B cell (primary cell): ENCODE results near the gene SLC6A7. TPM values are rescaled to one million over a fixed set of nuclear protein-coding genes. Genes with fewer than 3 reads are reported as not detected.

Experiments used
- ATAC-seq: fragments of 200-7000 bp; cut with Tn5 transposase; one replicate; pipeline ENCODE4 v1.10.0; 2021; ENCODE audit warnings: low read depth, mild to moderate bottlenecking, moderate number of reproducible peaks, moderate library complexity
- CTCF ChIA-PET: fragments of 350-600 bp; sonication (Branson Sonifier 250); formaldehyde crosslinking; loops from one replicate; lab custom pipeline; 2021; ENCODE audit warnings: antibody characterized with exemption, inconsistent platforms; lab: Charles Lee
- POLR2A ChIA-PET: fragments of 350-600 bp; sonication (Branson Sonifier 250); formaldehyde crosslinking; loops from one replicate; lab custom pipeline; 2021; ENCODE audit warnings: antibody characterized with exemption; lab: Charles Lee
- DNase-seq: peaks from one replicate; pipeline ENCODE4 v3.0.0; 2013
- H2AFZ ChIP-seq: 2 replicates; pipeline ENCODE4 v1.6.1; 2012; ENCODE audit warnings: mild to moderate bottlenecking, low read depth, low read length; ENCODE audit not compliant: insufficient read depth, poor library complexity, severe bottlenecking
- H3K27ac ChIP-seq, 2 donors: 1 replicate in 1 of 2; 2 replicates in 1 of 2; pipeline ENCODE4 v1.5.1; 2012 to 2013; ENCODE audit warnings: low read length in 2 of 2, mild to moderate bottlenecking in 2 of 2, moderate library complexity in 1 of 2
- H3K27me3 ChIP-seq, 4 experiments: fragments of 200-600 bp in 1 of 4; sonication (generic) in 1 of 4; replicated peaks in 1 of 4; 1 replicate in 2 of 4; 2 replicates in 2 of 4; pipeline versions ENCODE4 v1.6.1 to v1.7.0; 2013 to 2016; ENCODE audit warnings: low read length in 3 of 4, mild to moderate bottlenecking in 2 of 4, mixed read lengths in 1 of 4, moderate library complexity in 1 of 4; ENCODE audit not compliant: insufficient read depth in 4 of 4, control insufficient read depth in 3 of 4; ENCODE audit errors: control extremely low read depth in 1 of 4
- H3K36me3 ChIP-seq, 2 experiments: replicated peaks in 1 of 2; 1 replicate in 1 of 2; 2 replicates in 1 of 2; pipeline versions ENCODE4 v1.6.1 to v1.7.1; 2013; ENCODE audit warnings: low read length in 1 of 2; ENCODE audit not compliant: insufficient read depth in 2 of 2, control insufficient read depth in 1 of 2; ENCODE audit errors: control extremely low read depth in 1 of 2, extremely low read depth in 1 of 2
- H3K4me1 ChIP-seq, 2 donors: fragments of 200-600 bp in 1 of 2; sonication (generic) in 1 of 2; 1 replicate in 1 of 2; 2 replicates in 1 of 2; pipeline versions ENCODE4 v1.5.1 to v1.6.1; 2013 to 2017; ENCODE audit warnings: low read length in 2 of 2; ENCODE audit not compliant: control insufficient read depth in 2 of 2, insufficient read depth in 2 of 2
- H3K4me2 ChIP-seq: replicated peaks from 2 replicates; pipeline ENCODE3; 2012; ENCODE audit warnings: mild to moderate bottlenecking, low read depth, low read length; ENCODE audit not compliant: poor library complexity, severe bottlenecking
- H3K4me3 ChIP-seq, 5 experiments: fragments of 200-600 bp in 1 of 5; sonication (generic) in 1 of 5; 1 replicate in 3 of 5; 2 replicates in 2 of 5; pipeline versions ENCODE4 v1.5.1 to v1.7.0; 2011 to 2016; ENCODE audit warnings: low read length in 4 of 5, mild to moderate bottlenecking in 4 of 5, low read depth in 2 of 5, control low read depth in 1 of 5, moderate library complexity in 1 of 5; ENCODE audit not compliant: insufficient read depth in 1 of 5; ENCODE audit errors: control extremely low read depth in 1 of 5, extremely low read depth in 1 of 5
- H3K79me2 ChIP-seq: fragments of 200-600 bp; sonication (generic); one replicate; pipeline ENCODE4 v1.6.0; 2016; ENCODE audit warnings: low read length; ENCODE audit not compliant: control insufficient read depth, insufficient read depth
- H3K9ac ChIP-seq: fragments of 200-600 bp; sonication (generic); 2 replicates; pipeline ENCODE4 v1.6.1; 2017; ENCODE audit warnings: mild to moderate bottlenecking, low read length, moderate library complexity
- H3K9me3 ChIP-seq, 3 donors: one replicate each; pipeline versions ENCODE4 v1.6.1 to v1.7.1; 2013; ENCODE audit warnings: low read length in 2 of 3; ENCODE audit not compliant: control insufficient read depth in 2 of 3, insufficient read depth in 1 of 3; ENCODE audit errors: control extremely low read depth in 1 of 3
- H4K20me1 ChIP-seq: 2 replicates; pipeline ENCODE4 v1.6.0; 2012; ENCODE audit warnings: mild to moderate bottlenecking, low read length; ENCODE audit not compliant: insufficient read depth, control insufficient read depth, poor library complexity, severe bottlenecking
- H3K27ac Mint-ChIP-seq: one replicate; pipeline ENCODE4 v1.8.0; 2021; ENCODE audit warnings: mixed read lengths
- H3K27me3 Mint-ChIP-seq: one replicate; pipeline ENCODE4 v1.8.0; 2021; ENCODE audit warnings: mixed read lengths
- H3K4me1 Mint-ChIP-seq: one replicate; pipeline ENCODE4 v1.8.0; 2021; ENCODE audit warnings: mixed read lengths
- H3K4me3 Mint-ChIP-seq: one replicate; pipeline ENCODE4 v1.8.0; 2021; ENCODE audit warnings: mixed read lengths
- H3K9me3 Mint-ChIP-seq: one replicate; pipeline ENCODE4 v1.8.0; 2022; ENCODE audit warnings: mixed read lengths; ENCODE audit not compliant: insufficient read depth
- CTCF ChIP-seq: fragments of 200-600 bp; IDR thresholded peaks from one replicate; pipeline ENCODE4 v1.8.0; 2022; ENCODE audit warnings: antibody characterized with exemption, mild to moderate bottlenecking
- EZH2 ChIP-seq: IDR thresholded peaks from 2 replicates; pipeline ENCODE4 v1.6.1; 2012; ENCODE audit warnings: borderline replicate concordance, low read depth, mild to moderate bottlenecking, moderate library complexity, low read length; ENCODE audit not compliant: insufficient read depth, poor library complexity, severe bottlenecking
- WGBS: methylation state at CpG from one replicate; pipeline ENCODE4 v1.1.5; 2013; ENCODE audit warnings: missing lambda C conversion rate; ENCODE audit not compliant: insufficient coverage; 5-methylcytosine and 5-hydroxymethylcytosine counted together
- intact Hi-C: fragments of 100-400 bp; cut with micrococcal nuclease; formaldehyde crosslinking; loops from one replicate; pipeline ENCODE4 v1.10.0; 2022
- polyA plus RNA-seq: library from polyadenylated mRNA; depleted of rRNA; stranded (reverse); fragments of >200 nt; gene quantifications from 2 replicates; pipeline ENCODE4 v1.2.3, GENCODE V29; 2012
- total RNA-seq, 2 donors: library from RNA; stranded (reverse); fragments of 120-200 nt in 1 of 2; gene quantifications; 1 replicate in 1 of 2; 2 replicates in 1 of 2; pipeline versions ENCODE4 v1.2.3 to v1.2.4, GENCODE V29; 2013 to 2022

The SLC6A7 gene
- total and polyA plus RNA-seq, 2 donors (not counting 1 experiment from before 2014, with no cell fraction given): not detected

GRCh38 chr5:150181766-150182545, 7.9 kb upstream of the SLC6A7 start:
- H3K9ac ChIP-seq: no peak overlapping the region
- peaks cover 0 to under 1% (median 0%) of the 10 kb centered on the region in 4 experiments for H3K27me3 ChIP-seq
- POLR2A ChIA-PET: no interaction called here
- H3K4me3 Mint-ChIP-seq: no peak overlapping the region
- H2AFZ ChIP-seq: no peak overlapping the region
- CTCF ChIA-PET: no interaction called here
- intact Hi-C loops: no loop called here
- DNase-seq (no peak), ATAC-seq (no peak)
- no peaks in the 10 kb centered on the region for H3K79me2 ChIP-seq
- no peaks in the 10 kb centered on the region for H4K20me1 ChIP-seq
- H3K27ac ChIP-seq: no peak overlapping the region
- no peak overlapping the region for H3K4me3 ChIP-seq
- no peak overlapping the region for H3K27ac Mint-ChIP-seq
- WGBS: 90% methylated on average over 7 of the region's 9 CpGs
- H3K4me1 ChIP-seq: no peaks in the 10 kb centered on the region
- peaks cover 7% of the 10 kb centered on the region for H3K27me3 Mint-ChIP-seq
- H3K36me3 ChIP-seq: no peaks in the 10 kb centered on the region
- TF ChIP-seq EZH2: no peak
- TF ChIP-seq CTCF: no peak
- H3K4me1 Mint-ChIP-seq: no peaks in the 10 kb centered on the region
- H3K9me3 ChIP-seq: no peaks in the 10 kb centered on the region
- H3K4me2 ChIP-seq: no peak overlapping the region
- no peaks in the 10 kb centered on the region for H3K9me3 Mint-ChIP-seq

- no peak for ATAC-seq
- Mint-ChIP-seq H3K27ac (no peak overlapping the region), H3K4me3 (no peak overlapping the region), H3K27me3 (peaks cover 10% of the 10 kb centered on the region), H3K9me3 (no peaks in the 10 kb centered on the region), H3K4me1 (no peaks in the 10 kb centered on the region)
- Histone ChIP-seq H4K20me1 (no peaks in the 10 kb centered on the region), H3K36me3 (no peaks in the 10 kb centered on the region), H3K9ac (no peak overlapping the region), H2AFZ (no peak overlapping the region), H3K4me3 (no peak overlapping the region), H3K27me3 (no peaks in the 10 kb centered on the region), H3K4me2 (no peak overlapping the region), H3K4me1 (no peaks in the 10 kb centered on the region), H3K79me2 (no peaks in the 10 kb centered on the region), H3K27ac (no peak overlapping the region), H3K9me3 (no peaks in the 10 kb centered on the region)
- intact Hi-C loops: no loop called here
- POLR2A ChIA-PET: no interaction called here
- DNase-seq: no peak
- CTCF ChIA-PET: no interaction called here
- 98% methylated on average over 7 of the region's 10 CpGs for WGBS
- TF ChIP-seq EZH2 (no peak), CTCF (no peak)
These were observed 7.1 kb upstream of the SLC6A7 start for GRCh38 chr5:150182774-150183173.
